Measurements from ENCODE around the gene PRR5.

- TF ChIP-seq EZH2 (IDR thresholded peaks at IDR 0.05; ENCODE audit: low read depth, unreplicated experiment) (no peak), JUNB (IDR thresholded peaks at IDR 0.05; ENCODE audit: unreplicated experiment) (no peak), EZH2phosphoT487 (IDR thresholded peaks at IDR 0.05; ENCODE audit: unreplicated experiment) (no peak)
- TF ChIP-seq, protein P1, sequence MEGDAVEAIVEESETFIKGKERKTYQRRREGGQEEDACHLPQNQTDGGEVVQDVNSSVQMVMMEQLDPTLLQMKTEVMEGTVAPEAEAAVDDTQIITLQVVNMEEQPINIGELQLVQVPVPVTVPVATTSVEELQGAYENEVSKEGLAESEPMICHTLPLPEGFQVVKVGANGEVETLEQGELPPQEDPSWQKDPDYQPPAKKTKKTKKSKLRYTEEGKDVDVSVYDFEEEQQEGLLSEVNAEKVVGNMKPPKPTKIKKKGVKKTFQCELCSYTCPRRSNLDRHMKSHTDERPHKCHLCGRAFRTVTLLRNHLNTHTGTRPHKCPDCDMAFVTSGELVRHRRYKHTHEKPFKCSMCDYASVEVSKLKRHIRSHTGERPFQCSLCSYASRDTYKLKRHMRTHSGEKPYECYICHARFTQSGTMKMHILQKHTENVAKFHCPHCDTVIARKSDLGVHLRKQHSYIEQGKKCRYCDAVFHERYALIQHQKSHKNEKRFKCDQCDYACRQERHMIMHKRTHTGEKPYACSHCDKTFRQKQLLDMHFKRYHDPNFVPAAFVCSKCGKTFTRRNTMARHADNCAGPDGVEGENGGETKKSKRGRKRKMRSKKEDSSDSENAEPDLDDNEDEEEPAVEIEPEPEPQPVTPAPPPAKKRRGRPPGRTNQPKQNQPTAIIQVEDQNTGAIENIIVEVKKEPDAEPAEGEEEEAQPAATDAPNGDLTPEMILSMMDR (conservative IDR thresholded peaks at IDR 0.05; ENCODE audit: low read depth in 2 of 2), result no peak
Observed at GRCh38 chr22:44676441-44677352, 25.3 kb upstream of the PRR5 start.

All from GM23338 (cell line).